Measurements from ENCODE around the gene DMD. TPM values are rescaled to one million over a fixed set of nuclear protein-coding genes. Genes with fewer than 3 reads are reported as not detected.

DMD gene
- polyA plus RNA-seq, 3 donors, result 14.9 to 18.3 (median 15.4) TPM

GRCh38 chrX:31931225-31931624 is 1280.1 kb downstream of the DMD start:
- DNase-seq (ENCODE audit: low read depth in 3 of 3, low spot score in 2 of 3), result no peak

DNA sequence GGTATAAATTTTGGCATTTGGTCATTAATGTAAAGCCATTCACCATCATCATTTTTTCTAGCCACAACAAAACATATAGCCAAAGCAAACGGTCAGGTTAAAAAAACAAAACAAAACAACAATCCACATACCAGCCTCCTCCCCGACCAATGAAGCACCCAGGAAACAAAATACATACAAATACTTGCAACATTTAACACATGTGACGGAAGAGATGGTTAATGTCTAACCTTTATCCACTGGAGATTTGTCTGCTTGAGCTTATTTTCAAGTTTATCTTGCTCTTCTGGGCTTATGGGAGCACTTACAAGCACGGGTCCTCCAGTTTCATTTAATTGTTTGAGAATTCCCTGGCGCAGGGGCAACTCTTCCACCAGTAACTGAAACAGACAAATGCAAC is 1282.0 kb downstream of the DMD start:
- DNase-seq (ENCODE audit: low read depth in 3 of 3, low spot score in 2 of 3), result no peak

DNA sequence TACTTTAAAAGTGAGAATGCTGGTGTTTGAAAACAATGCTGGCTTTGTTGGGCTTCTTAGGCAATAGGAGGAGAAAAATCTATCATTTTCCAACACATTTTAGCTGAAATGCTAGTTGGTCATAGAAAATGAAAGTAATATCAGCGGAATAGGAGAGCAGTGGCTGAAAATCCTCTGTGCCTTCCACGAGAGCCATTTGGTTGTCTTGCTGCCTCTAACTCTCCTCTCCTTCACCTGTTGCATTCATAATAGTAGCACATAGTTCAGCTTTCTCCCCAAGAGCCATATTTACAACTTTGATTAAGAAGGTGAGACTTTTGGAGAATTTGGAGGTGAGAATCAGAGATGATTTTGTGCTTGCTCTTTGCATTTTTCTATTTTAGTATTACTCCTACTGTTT is 1290.1 kb downstream of the DMD start:
- no peak for DNase-seq (ENCODE audit: low read depth in 3 of 3, low spot score in 2 of 3)

DNA sequence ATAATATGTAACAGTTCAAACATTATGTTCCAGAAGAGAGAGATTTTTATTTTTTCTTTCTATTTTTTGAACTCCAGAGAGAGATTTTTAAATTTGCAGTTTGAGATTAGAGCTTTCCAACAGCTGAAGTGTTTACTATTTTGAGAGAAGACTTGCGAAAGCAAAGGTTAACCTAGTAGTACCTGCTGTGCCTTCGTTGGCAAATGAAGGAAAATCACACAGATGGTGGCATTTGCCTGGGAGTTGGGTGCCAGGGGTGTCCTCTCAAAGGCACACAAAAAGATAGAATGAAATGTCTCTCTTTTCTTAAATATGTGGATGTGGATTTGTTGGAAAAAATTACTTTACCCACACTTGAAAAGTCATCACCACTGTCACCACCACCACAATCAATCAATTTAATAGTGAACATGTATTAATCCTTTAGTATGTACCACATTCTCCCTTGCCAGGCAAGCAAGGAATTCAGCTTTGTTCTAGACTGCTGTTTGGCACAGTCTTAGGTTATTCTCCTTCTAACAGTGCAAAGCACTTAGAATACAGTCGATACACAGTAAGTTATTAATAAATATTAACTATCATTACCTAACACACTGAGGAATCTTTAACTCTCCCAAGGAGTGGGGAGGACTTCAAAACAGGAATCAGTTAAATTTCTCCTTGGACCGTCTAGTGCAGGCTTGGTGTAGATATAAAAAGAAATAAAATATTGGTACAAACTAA is 1301.3 kb downstream of the DMD start:
- DNase-seq (ENCODE audit: low read depth in 3 of 3, low spot score in 2 of 3), result no peak

DNA sequence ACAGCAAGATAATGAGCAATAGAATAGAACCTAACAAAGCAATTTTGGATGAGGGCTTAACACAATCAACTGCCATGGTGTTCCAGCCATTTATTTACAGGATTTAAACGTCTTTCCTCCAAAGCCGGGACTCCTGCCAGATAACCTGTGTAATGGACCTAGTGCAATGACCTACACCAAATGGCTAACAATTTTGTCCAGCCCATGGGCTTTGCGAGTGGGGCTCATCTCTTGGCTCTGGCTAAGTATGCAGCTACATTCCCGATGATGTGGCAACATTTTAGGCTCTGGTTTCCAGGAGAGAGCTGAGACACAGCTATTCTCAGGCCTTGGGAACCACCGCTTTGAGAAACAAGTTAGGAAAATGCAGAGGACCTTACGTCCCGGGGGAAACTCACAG is 1317.2 kb downstream of the DMD start:
- DNase-seq (ENCODE audit: low read depth in 3 of 3, low spot score in 2 of 3), result no peak

- DNase-seq (ENCODE audit: low read depth in 3 of 3, low spot score in 2 of 3), result no peak
These were observed 1317.8 kb downstream of the DMD start for GRCh38 chrX:31893525-31893924.

DNA sequence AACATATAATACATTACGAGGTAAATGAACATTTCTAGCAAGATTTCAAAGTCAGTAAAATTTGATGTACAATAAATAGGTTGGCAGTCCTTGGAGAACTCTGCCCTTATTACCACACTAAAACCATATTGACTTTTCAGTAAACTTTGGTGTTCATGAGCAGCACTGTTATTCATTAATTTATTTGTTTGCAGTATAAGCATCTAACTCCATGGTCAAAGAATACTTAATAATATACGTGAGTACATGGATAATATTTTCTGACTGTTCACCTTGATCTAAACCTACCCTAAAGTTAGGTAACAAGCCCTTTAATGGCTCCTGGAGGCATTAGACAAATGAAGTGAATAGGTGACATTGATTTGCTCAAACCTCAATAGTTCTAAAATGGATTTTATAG is 1322.3 kb downstream of the DMD start:
- DNase-seq (ENCODE audit: low read depth in 3 of 3, low spot score in 2 of 3), result no peak

DNA sequence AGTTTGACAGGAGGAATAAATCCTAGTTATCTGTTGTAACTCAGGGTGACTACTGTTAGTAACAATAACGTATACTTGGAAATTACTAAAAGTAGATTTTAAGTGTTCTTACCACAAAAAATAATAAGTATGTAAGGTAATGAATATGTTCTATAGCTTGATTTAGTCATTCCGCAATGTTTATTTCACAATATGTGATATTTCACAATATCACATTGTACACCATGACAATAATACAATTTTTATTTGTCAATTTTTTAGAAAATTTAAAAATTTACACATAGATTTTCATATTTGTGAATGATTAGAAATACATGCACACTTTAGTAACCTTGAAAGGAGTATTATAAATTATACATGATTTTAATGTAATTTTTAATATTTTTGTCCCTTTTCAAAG is 1326.8 kb downstream of the DMD start:
- no peak for DNase-seq (ENCODE audit: low read depth in 3 of 3, low spot score in 2 of 3)

- no peak for DNase-seq (ENCODE audit: low read depth in 3 of 3, low spot score in 2 of 3)
These were observed 1339.3 kb downstream of the DMD start for GRCh38 chrX:31872007-31872406.

DNA sequence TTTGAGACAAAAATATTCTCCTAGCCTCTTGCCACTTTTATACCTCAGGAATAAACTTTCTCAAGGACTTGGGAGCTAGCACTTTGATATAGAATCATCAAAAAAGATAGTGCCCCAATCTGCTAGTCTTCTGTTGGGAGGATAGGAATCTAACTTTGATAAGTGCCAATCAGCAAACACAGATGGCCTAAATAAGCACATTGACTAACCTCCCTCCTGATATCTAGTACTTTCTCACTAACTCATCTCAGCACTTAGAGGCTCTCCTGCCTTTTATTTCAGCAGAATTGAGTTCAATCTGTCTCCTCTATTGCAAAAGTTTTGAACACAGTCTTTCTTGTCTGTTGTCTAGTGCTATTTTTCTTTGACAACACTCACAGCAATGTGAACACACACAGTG is 1341.1 kb downstream of the DMD start:
- no peak for DNase-seq (ENCODE audit: low read depth in 3 of 3, low spot score in 2 of 3)

GRCh38 chrX:31860686-31861085 is 1350.7 kb downstream of the DMD start:
- DNase-seq (ENCODE audit: low read depth in 3 of 3, low spot score in 2 of 3), result no peak

GRCh38 chrX:31858915-31859314 is 1352.4 kb downstream of the DMD start:
- no peak for DNase-seq (ENCODE audit: low read depth in 3 of 3, low spot score in 2 of 3)

DNA sequence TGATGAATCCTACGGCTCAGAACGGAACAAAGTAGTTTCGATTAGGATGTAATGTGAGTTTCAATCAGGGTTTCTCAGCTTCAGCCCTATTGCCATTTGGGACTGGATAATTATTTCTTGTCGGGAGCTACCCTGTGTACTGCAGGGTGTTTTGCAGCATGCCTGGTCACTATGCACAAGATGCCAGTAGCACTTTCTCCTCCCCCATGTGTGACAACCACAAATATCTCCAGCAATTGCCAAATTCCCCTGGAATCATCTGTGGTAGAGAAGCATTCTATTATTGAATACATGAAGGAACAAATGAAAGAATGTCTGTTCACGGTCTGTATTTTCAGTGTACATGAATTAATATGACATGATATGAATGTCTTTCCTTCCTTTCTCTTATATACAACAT is 1356.6 kb downstream of the DMD start:
- no peak for DNase-seq (ENCODE audit: low read depth in 3 of 3, low spot score in 2 of 3)

- no peak for DNase-seq (ENCODE audit: low read depth in 3 of 3, low spot score in 2 of 3)
These were observed 1359.6 kb downstream of the DMD start for GRCh38 chrX:31851761-31852160.

- no peak for DNase-seq (ENCODE audit: low read depth in 3 of 3, low spot score in 2 of 3)
These were observed 1363.6 kb downstream of the DMD start for GRCh38 chrX:31847773-31848172.

DNA sequence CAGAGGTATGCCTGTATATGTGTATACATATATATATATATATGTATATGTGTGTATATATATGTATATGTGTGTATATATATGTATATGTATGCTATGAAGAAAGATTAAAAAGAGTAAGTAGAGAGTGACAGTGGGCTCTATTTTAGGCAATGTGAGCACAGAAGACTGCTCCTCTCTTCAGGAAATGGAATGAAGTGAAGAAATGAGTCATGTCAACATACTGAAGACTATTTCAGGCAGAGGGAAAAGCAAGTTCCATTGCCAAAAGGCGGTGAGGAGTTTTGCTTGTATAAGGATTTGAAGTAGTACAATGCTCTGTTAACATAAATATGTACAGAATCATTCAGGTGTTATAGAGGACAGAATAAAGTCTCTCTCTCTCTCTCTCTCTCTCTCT is 1366.3 kb downstream of the DMD start:
- DNase-seq (ENCODE audit: low read depth in 3 of 3, low spot score in 2 of 3), result no peak

GRCh38 chrX:31838617-31839016 is 1372.7 kb downstream of the DMD start:
- DNase-seq (ENCODE audit: low read depth in 3 of 3, low spot score in 2 of 3), result no peak

- no peak for DNase-seq (ENCODE audit: low read depth in 3 of 3, low spot score in 2 of 3)
These were observed 1373.8 kb downstream of the DMD start for GRCh38 chrX:31837445-31838049.

DNA sequence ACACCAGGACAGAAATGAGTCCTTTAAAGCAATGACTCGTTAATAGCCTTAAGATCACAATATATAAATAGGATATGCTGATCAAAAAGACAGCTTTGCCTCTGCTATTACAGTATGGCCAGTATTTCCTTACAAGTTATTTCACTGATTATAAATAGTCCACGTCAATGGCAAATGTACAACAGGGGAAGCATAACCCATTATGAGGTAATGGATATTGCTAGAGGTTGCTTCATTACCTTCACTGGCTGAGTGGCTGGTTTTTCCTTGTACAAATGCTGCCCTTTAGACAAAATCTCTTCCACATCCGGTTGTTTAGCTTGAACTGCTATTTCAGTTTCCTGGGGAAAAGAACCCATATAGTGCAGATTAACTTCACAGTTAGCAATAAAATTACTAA is 1374.9 kb downstream of the DMD start:
- DNase-seq (ENCODE audit: low read depth in 3 of 3, low spot score in 2 of 3), result no peak

DNA sequence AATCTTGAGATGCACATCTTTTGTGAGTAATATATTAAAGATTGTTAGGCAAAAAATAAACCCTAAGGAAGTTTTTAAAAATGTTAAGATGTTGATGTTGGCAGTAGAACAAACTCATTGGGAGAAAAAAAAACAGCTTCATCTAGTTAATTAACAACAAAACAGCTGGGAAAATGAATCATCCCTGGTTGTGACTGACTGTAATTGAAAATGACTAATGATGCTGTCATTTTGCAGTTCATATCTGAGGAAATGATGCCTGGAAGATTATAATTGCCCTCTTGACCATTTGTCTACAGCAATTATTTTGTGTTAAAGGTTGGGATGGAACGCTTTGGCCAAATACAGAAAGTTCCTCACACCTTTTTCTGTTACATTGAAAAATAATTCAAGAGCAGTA is 1379.1 kb downstream of the DMD start:
- no peak for DNase-seq (ENCODE audit: low read depth in 3 of 3, low spot score in 2 of 3)

- DNase-seq (ENCODE audit: low read depth in 3 of 3, low spot score in 2 of 3), result no peak
These were observed 1390.7 kb downstream of the DMD start for GRCh38 chrX:31820430-31821210.

DNA sequence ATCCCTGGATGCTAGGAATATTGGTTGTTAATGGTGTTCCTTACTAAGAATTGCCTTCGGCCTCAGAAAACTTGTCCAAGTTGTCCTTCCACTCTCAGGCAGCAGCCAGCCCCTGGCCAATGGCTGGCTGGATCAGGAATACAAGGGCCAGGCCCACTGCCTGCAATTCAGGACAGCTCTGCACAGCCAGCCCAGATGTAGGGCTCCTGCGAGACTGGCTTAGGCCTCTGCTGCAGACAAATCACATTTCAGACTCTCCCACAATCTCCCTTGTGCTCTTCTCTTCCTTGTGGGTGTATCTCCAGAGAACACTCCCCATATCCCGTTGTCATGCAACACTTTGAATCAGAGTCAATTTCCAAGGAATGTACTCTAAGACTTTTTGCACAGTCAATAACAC is 1391.9 kb downstream of the DMD start:
- DNase-seq (ENCODE audit: low read depth in 3 of 3, low spot score in 2 of 3), result no peak

All from right renal cortex interstitium (tissue), 3 donors.